ENCODE measurements around the gene SLC25A4.

DNA sequence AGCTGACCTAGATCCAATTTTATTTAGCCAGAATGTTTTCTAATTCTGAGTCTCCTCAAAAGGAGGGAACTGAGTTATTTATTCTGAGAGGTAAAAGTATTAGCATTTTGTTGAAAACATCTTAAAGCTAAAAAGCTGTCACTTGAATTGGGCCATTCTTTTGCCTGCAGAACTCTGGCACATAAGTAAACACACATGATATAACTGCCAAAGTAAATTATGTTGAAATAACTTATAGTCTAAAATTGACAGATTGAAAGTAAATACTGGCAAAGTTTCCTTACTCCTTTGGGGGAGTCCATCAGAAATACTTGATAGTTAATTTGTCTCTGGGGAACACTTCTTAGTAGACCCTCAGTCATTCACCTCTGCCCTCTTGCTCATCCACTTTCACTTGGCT, 38.3 kb upstream of the SLC25A4 start:
- TF ChIP-seq ZNF433 (tag by site-specific recombination; IDR thresholded peaks at IDR 0.05; ENCODE audit: low read depth) (no peak), ZNF202 (tag by site-specific recombination; IDR thresholded peaks at IDR 0.05; ENCODE audit: borderline replicate concordance) (no peak), ZNF776 (tag by site-specific recombination; IDR thresholded peaks at IDR 0.05; ENCODE audit: borderline replicate concordance) (no peak), ZBTB21 (tag by site-specific recombination; IDR thresholded peaks at IDR 0.05) (no peak)
- TF ChIP-seq, protein P1, sequence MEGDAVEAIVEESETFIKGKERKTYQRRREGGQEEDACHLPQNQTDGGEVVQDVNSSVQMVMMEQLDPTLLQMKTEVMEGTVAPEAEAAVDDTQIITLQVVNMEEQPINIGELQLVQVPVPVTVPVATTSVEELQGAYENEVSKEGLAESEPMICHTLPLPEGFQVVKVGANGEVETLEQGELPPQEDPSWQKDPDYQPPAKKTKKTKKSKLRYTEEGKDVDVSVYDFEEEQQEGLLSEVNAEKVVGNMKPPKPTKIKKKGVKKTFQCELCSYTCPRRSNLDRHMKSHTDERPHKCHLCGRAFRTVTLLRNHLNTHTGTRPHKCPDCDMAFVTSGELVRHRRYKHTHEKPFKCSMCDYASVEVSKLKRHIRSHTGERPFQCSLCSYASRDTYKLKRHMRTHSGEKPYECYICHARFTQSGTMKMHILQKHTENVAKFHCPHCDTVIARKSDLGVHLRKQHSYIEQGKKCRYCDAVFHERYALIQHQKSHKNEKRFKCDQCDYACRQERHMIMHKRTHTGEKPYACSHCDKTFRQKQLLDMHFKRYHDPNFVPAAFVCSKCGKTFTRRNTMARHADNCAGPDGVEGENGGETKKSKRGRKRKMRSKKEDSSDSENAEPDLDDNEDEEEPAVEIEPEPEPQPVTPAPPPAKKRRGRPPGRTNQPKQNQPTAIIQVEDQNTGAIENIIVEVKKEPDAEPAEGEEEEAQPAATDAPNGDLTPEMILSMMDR (tag by site-specific recombination; IDR thresholded peaks at IDR 0.05): no peak
- TF ChIP-seq, protein P2, sequence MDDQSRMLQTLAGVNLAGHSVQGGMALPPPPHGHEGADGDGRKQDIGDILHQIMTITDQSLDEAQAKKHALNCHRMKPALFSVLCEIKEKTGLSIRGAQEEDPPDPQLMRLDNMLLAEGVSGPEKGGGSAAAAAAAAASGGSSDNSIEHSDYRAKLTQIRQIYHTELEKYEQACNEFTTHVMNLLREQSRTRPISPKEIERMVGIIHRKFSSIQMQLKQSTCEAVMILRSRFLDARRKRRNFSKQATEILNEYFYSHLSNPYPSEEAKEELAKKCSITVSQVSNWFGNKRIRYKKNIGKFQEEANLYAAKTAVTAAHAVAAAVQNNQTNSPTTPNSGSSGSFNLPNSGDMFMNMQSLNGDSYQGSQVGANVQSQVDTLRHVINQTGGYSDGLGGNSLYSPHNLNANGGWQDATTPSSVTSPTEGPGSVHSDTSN (CRISPR knock-in tag; IDR thresholded peaks at IDR 0.05): no peak
